K562 (cell line): Measurements from ENCODE around the gene DIP2B. TPM values are rescaled to one million over a fixed set of nuclear protein-coding genes. Genes with fewer than 3 reads are reported as not detected.

Source experiments
- EP400 ChIP-seq: fragments of 450-650 bp; IDR thresholded peaks from 2 replicates; pipeline ENCODE4 v1.6.1; 2017; ENCODE audit warnings: antibody characterized with exemption, mild to moderate bottlenecking, moderate library complexity
- ETV6 ChIP-seq, 3 experiments: fragments of 150-350 bp in 1 of 3; sonication (generic) in 1 of 3; formaldehyde crosslinking in 1 of 3; IDR thresholded peaks; 2 replicates each; pipeline versions ENCODE4 v1.6.1 to v1.8.0; 2014 to 2022; ENCODE audit warnings: borderline replicate concordance in 2 of 3, low read depth in 2 of 3, antibody characterized with exemption in 1 of 3, low read length in 1 of 3, mild to moderate bottlenecking in 1 of 3, missing genetic modification reagents in 1 of 3
- HLTF ChIP-seq: fragments of 450-650 bp; IDR thresholded peaks from 2 replicates; pipeline ENCODE4 v1.6.1; 2016
- ILK ChIP-seq: fragments of 450-650 bp; IDR thresholded peaks from 2 replicates; pipeline ENCODE4 v1.6.1; 2016; ENCODE audit warnings: missing genetic modification characterization, low read depth, mild to moderate bottlenecking, missing compliant biosample characterization, moderate library complexity, borderline replicate concordance
- WHSC1 ChIP-seq: IDR thresholded peaks from one replicate; pipeline ENCODE4 v1.6.1; 2012; ENCODE audit warnings: low read length, control low read depth, inconsistent platforms
- polyA plus RNA-seq, 8 experiments: library from polyadenylated mRNA; depleted of rRNA in 4 of 8; stranded (reverse) in 5 of 8; unstranded in 3 of 8; fragments of >200 nt; fragmentation: Nextera tagmentation in 2 of 8; fragmentation: Illumina TruSeq in 1 of 8; extraction: Ambion mirVana in 2 of 8; extraction: Trizol in 1 of 8; gene quantifications; 2 replicates each; pipeline versions ENCODE4 v1.2.1 to v1.2.3, GENCODE V29; 2011 to 2014; ENCODE audit warnings: inconsistent platforms in 1 of 8, missing spikeins in 1 of 8
- total RNA-seq, 7 experiments: library from RNA; depleted of rRNA in 6 of 7; stranded (reverse); fragments of >200 nt in 6 of 7; fragmentation: Illumina TruSeq in 2 of 7; extraction: Trizol in 2 of 7; gene quantifications; 2 replicates each; pipeline versions ENCODE4 v1.2.1 to v1.2.3, GENCODE V29; 2011 to 2021; ENCODE audit warnings: low replicate concordance in 1 of 7
- TF ChIP-seq, protein P1 (sequence below): fragments of 450-650 bp; IDR thresholded peaks from 2 replicates; pipeline ENCODE4 v1.6.1; 2016; ENCODE audit warnings: mild to moderate bottlenecking
- TF ChIP-seq, protein P2 (sequence below), 2 experiments: fragments of 450-650 bp; IDR thresholded peaks; 2 replicates each; pipeline ENCODE4 v1.6.1; 2016

DIP2B gene
- total and polyA plus RNA-seq, 9 of the 15 experiments (the other 6 are each of a cell fraction or from before 2014, with no cell fraction given) = 4.6 to 26.1 (median 18.8) TPM

DNA sequence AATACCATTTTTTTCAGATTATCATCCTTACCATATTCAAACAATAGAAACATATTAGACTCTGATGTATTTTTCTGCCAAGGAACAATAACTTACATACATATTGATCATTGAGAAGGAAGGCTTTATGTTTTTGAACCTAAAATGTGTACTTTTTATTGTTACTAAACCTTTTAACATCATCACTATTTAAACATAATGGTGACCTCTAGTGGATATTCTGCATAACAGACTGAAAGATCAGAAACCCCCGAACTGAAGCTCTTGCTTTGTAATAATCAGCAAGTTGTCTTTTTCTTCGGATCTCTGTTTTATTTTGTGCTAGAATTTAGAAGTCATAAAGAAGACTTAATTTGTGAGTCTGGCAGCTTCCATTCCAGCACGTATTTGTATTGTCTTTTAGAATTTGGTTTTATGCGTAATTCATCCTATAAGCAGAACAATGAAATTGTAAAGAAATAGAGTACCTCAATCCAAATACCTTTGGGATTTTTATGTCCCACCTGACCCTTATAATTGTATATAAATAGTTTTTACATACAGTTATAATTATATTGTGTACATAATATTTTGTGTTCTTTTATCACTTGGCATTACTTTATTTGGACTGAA, 133.2 kb downstream of the DIP2B start (continued):
- TF ChIP-seq HLTF (no peak), ETV6 (IDR thresholded peaks at IDR 0.05; ENCODE audit: borderline replicate concordance in 1 of 2, low read depth in 2 of 2, low read length in 1 of 2) (no peak), ETV6 (CRISPR knock-in tag; IDR thresholded peaks at IDR 0.05; ENCODE audit: borderline replicate concordance) (no peak), ILK (tag) (no peak), EP400 (peak; percentile 30; the same call in 1 of the 2 replicates), WHSC1 (no peak)
- TF ChIP-seq, protein P1, sequence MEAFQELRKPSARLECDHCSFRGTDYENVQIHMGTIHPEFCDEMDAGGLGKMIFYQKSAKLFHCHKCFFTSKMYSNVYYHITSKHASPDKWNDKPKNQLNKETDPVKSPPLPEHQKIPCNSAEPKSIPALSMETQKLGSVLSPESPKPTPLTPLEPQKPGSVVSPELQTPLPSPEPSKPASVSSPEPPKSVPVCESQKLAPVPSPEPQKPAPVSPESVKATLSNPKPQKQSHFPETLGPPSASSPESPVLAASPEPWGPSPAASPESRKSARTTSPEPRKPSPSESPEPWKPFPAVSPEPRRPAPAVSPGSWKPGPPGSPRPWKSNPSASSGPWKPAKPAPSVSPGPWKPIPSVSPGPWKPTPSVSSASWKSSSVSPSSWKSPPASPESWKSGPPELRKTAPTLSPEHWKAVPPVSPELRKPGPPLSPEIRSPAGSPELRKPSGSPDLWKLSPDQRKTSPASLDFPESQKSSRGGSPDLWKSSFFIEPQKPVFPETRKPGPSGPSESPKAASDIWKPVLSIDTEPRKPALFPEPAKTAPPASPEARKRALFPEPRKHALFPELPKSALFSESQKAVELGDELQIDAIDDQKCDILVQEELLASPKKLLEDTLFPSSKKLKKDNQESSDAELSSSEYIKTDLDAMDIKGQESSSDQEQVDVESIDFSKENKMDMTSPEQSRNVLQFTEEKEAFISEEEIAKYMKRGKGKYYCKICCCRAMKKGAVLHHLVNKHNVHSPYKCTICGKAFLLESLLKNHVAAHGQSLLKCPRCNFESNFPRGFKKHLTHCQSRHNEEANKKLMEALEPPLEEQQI = no peak
- TF ChIP-seq, protein P2, sequence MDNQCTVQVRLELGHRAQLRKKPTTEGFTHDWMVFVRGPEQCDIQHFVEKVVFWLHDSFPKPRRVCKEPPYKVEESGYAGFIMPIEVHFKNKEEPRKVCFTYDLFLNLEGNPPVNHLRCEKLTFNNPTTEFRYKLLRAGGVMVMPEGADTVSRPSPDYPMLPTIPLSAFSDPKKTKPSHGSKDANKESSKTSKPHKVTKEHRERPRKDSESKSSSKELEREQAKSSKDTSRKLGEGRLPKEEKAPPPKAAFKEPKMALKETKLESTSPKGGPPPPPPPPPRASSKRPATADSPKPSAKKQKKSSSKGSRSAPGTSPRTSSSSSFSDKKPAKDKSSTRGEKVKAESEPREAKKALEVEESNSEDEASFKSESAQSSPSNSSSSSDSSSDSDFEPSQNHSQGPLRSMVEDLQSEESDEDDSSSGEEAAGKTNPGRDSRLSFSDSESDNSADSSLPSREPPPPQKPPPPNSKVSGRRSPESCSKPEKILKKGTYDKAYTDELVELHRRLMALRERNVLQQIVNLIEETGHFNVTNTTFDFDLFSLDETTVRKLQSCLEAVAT (IDR thresholded peaks at IDR 0.05) = no peak
- TF ChIP-seq, all 486 proteins: peak for 13
